ENCODE measurements around the gene WSCD2. TPM values are rescaled to one million over a fixed set of nuclear protein-coding genes. Genes with fewer than 3 reads are reported as not detected.

Gene WSCD2
- total and polyA plus RNA-seq, 12 donors = 0.01 to 2.8 (median 0.44) TPM; not detected in 3

DNA sequence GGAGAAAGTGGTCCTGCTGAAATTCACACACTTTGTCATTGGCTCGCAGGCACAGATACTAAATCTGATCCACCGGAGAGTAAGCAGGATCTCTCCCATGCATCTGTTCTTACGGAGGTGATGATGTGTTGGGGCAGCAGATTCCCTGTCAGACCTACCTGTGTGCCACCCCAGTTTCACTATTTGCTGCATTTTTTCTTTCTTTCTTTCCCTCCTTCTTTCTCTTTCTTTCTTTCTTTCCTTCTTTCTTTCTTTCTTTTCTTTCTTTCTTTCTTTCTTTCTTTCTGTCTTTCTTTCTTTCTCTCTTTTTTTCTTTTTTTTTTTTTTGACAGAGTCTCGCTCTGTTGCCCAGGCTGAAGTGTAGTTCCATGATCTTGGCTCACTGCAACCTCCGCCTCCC, 37.4 kb downstream of the WSCD2 start:
- Histone ChIP-seq H3K4me1 (no peaks in the 10 kb centered on the region), H3K27me3 (peaks cover 0 to 34% (median 20%) of the 10 kb centered on the region in 7 donors), H3K9me3 (no peaks in the 10 kb centered on the region), H3K36me3 (no peaks in the 10 kb centered on the region), H3K4me3 (no peak overlapping the region), H3K27ac (no peak overlapping the region)
- TF ChIP-seq, protein P1, sequence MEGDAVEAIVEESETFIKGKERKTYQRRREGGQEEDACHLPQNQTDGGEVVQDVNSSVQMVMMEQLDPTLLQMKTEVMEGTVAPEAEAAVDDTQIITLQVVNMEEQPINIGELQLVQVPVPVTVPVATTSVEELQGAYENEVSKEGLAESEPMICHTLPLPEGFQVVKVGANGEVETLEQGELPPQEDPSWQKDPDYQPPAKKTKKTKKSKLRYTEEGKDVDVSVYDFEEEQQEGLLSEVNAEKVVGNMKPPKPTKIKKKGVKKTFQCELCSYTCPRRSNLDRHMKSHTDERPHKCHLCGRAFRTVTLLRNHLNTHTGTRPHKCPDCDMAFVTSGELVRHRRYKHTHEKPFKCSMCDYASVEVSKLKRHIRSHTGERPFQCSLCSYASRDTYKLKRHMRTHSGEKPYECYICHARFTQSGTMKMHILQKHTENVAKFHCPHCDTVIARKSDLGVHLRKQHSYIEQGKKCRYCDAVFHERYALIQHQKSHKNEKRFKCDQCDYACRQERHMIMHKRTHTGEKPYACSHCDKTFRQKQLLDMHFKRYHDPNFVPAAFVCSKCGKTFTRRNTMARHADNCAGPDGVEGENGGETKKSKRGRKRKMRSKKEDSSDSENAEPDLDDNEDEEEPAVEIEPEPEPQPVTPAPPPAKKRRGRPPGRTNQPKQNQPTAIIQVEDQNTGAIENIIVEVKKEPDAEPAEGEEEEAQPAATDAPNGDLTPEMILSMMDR (IDR thresholded peaks at IDR 0.05) = no peak
- DNase-seq (no peak), ATAC-seq (no peak)
- intact Hi-C loops (cut with DNase I) = no loop called here
- WGBS, 2 donors = 73 to 74% methylated on average over 5 of the region's 5 CpGs

DNA sequence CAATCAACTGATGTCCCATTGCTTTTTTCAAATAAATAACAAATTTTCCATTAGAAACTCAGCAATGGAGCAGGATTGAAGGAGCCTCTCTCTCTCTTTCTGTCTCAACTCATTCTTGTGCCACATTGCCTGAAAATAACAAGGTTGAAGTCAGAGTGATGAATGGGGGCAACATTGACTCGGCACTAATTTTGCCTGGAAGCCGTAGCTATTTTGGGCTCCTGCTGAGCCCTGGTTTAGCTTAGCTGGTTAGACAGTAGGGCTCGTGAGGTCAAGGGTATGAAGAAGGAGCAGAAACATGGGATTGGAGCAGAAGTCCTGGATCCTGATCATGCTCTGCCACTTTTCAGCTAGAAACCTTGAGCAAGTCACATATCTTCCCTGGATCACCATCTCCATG, 38.9 kb downstream of the WSCD2 start:
- no peaks in the 10 kb centered on the region for H3K4me1 ChIP-seq
- ATAC-seq = no peak
- WGBS, 2 donors = 40 to 43% methylated on average over 3 of the region's 3 CpGs

DNA sequence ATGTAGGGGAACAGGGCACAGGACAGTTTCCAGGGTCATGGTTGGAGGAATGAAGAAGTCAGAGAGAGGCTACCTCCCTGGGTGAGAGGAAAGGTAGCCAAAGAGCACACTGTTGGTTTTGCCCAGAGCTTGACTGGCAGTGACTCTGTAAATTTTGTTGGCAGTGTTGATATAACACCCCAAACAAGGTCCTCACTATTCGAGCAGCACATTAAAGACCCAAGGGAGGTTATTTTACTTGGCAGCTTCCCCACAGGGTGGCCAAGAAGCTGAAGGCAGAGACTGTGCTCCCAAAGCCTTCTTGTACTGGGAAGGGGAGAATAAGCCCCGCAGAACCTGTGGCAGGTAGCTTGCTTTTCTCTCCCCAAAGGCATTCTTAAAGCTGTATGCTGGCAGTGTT, 40.6 kb downstream of the WSCD2 start:
- H3K4me1 ChIP-seq = no peaks in the 10 kb centered on the region
- TF ChIP-seq, protein P1 (IDR thresholded peaks at IDR 0.05) = no peak
- 46 to 50% methylated on average over 2 of the region's 2 CpGs for WGBS, 2 donors

More for the DNA sequence above, 38.9 kb downstream of the WSCD2 start:
- TF ChIP-seq, protein P1 (IDR thresholded peaks at IDR 0.05) = no peak
- no peaks in the 10 kb centered on the region for H3K9me3 ChIP-seq
- no peak overlapping the region for H3K4me3 ChIP-seq
- peaks cover 0 to 44% (median 20%) of the 10 kb centered on the region in 7 donors for H3K27me3 ChIP-seq
- no peak overlapping the region for H3K27ac ChIP-seq
- intact Hi-C loops (cut with DNase I) = no loop called here
- DNase-seq = no peak
- H3K36me3 ChIP-seq = no peaks in the 10 kb centered on the region

DNA sequence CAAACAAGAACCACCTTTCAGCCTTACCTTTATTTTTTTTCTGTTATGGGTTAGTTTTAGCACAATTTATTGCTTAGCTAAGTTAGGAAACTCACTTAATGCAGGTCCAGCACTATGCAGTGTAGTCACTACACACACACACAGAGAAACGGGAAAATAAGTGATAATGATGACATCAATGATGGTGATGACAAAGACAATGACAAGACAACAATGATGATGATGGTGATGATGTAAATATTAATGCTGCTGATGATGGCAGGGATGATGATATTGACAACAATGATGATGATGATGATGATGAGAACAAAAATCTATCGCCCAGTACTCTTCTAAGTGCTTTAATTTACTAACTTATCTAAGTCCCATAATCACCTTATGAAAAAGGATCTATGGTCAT, 41.1 kb downstream of the WSCD2 start:
- H3K27ac ChIP-seq = no peak overlapping the region
- intact Hi-C loops (cut with DNase I) = no loop called here
- TF ChIP-seq, protein P1 (IDR thresholded peaks at IDR 0.05) = no peak
- DNase-seq (no peak), ATAC-seq (no peak)
- H3K4me3 ChIP-seq = no peak overlapping the region
- no peaks in the 10 kb centered on the region for H3K36me3 ChIP-seq
- H3K9me3 ChIP-seq = no peaks in the 10 kb centered on the region
- WGBS, 2 donors = 76 to 78% methylated on average over 2 of the region's 2 CpGs
- no peaks in the 10 kb centered on the region for H3K4me1 ChIP-seq
- H3K27me3 ChIP-seq = peaks cover 0 to 42% (median 20%) of the 10 kb centered on the region in 7 donors

More for the DNA sequence above, 40.6 kb downstream of the WSCD2 start:
- Histone ChIP-seq H3K36me3 (no peaks in the 10 kb centered on the region), H3K9me3 (no peaks in the 10 kb centered on the region), H3K27me3 (peaks cover 0 to 45% (median 20%) of the 10 kb centered on the region in 7 donors), H3K27ac (no peak overlapping the region), H3K4me3 (no peak overlapping the region)
- DNase-seq (no peak), ATAC-seq (no peak)
- intact Hi-C loops (cut with DNase I) = no loop called here

Data from heart right ventricle (tissue), 16 donors.